Head of caudate nucleus (tissue), 42 donors: Measurements from ENCODE around the gene AXIN1.

Experiments
- DNase-seq, 42 donors: peaks; one replicate each; pipeline versions ENCODE4 v3.0.0 to v3.0.0-alpha.2; 2020 to 2021; ENCODE audit warnings: mixed read lengths in 7 of 42
- intact Hi-C: fragments of 100-400 bp; cut with DNase I; formaldehyde crosslinking; loops from one replicate; pipeline ENCODE4 v1.15.0; 2022

The AXIN1 gene

DNA sequence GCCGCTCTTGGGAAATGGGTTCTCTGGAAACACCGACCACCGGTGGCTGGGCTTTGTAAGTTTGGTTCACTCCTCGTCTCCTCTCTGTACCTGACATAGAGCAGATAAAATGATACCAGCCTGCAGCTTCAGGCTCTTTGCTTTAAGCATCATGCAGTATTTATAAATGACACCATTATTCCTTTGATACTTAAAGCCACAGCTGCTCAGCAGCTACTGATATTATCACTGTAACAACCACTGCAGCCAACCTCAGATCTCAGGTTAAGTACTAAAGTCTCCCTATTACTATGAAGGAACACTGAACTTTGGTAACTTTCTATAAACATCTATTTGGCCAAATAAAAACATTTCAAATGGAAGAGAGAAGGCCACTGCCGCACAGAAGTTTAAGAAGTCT is 34.9 kb downstream of the AXIN1 start:
- DNase-seq, result no peak
- intact Hi-C loops, result no loop called here

DNA sequence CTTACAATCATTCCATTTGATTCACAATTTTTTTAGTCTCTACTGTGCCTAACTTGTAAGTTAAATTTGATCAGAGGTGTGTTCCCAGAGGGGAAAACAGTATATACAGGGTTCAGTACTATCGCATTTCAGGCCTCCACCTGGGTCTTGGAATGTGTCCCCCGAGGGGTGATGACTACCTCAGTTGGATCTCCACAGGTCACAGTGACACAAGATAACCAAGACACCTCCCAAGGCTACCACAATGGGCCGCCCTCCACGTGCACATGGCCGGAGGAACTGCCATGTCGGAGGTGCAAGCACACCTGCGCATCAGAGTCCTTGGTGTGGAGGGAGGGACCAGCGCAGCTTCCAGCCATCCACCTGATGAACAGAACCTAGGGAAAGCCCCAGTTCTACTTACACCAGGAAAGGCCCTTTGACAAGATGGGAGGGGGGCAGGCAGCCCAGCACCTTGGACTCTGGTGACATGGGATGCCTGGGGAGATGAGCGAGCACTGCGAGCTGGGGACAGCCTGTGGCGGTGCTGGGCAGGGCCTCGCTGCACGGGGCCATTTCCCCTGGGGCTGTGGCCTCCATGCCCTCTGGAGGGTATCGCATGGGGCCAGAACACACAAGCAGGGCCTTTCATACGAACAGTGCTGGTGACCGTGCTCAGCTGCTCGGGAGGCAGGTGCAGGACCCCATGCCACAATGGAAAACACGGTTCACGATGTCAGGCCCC is 35.6 kb downstream of the AXIN1 start:
- no peak for DNase-seq
- intact Hi-C loops, result no loop called here

DNA sequence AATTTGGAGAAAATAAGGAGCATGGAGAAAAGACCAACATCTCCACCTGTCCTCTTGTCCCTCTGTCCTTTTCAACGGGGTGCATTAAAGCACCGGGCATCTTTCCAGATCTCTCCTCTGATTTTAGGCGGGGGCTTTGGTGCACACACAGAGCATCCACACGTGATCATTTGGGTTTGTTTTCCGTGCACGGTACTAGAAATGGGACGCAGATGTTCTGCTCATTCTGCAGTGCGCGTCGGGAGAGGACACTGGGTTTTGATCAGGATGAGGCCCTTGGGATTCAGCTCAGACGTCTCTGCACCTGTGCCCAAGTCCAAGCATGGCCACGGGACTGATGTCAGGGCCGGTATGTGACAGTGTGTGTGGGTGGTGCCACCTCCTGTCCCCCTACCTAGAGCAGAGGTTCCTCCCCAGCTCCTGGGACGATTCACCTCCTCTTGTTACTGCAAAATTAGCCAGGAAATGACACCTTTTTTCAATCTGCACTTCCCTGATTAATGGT is 37.7 kb downstream of the AXIN1 start:
- intact Hi-C loops, result no loop called here
- no peak for DNase-seq

DNA sequence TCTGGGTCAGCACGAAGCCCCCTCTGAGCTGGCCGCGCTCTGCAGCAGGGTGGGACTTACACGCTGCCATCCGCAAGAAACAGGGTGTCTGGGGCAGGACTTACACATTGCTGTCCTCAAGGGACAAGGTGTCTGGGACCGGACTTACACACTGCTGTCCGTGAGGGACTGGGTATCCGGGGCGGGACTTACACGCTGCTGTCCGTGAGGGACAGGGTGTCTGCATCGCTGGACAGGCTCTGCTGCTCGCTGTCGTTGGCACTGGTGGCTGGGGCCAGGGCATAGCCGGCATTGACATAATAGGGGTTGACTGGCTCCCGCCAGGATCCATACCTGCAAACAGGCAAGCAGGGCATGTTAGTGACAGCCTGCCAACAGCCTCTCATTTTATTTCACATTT is 38.2 kb downstream of the AXIN1 start:
- no peak for DNase-seq
- intact Hi-C loops, result no loop called here

DNA sequence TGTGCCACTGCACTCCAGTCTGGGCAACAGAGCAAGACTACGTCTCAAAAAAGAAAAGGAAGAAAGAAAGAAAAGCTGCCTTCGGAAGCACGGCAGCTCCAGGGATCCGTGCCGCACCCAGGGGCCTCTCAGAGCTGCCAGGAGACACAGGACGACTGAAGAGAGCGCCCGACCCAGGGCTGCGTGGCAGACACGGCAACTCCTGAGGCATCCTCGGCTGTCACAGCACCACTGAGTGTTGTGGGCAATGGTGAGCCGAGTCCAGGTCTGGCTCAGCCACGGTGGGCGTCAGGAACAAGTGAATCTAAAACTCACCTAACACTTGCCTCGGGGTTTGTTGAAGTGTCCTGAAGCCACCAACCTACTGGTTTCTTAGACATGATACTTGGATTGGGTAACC is 40.8 kb downstream of the AXIN1 start:
- DNase-seq, result no peak
- intact Hi-C loops, result no loop called here

DNA sequence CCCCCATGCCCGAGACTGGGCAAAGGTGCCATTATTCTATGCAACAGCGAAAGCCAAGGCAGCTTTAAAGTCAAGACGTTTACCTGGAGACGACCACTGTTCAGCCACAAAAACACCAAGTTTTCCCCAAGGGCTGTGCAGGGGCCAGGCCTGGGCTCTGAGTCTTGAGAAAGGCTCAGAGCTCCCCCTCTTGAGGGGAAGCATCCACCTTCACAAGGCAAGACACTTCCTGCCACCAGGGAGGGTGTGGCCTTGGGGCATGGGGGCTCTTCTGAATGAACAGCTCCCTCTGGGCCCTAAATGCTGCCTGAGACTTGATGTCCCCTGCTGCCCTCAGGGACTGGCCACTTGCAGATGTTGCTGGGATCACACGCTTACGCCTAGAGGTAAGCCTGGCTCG is 43.0 kb downstream of the AXIN1 start:
- intact Hi-C loops, result no loop called here
- DNase-seq, result no peak

DNA sequence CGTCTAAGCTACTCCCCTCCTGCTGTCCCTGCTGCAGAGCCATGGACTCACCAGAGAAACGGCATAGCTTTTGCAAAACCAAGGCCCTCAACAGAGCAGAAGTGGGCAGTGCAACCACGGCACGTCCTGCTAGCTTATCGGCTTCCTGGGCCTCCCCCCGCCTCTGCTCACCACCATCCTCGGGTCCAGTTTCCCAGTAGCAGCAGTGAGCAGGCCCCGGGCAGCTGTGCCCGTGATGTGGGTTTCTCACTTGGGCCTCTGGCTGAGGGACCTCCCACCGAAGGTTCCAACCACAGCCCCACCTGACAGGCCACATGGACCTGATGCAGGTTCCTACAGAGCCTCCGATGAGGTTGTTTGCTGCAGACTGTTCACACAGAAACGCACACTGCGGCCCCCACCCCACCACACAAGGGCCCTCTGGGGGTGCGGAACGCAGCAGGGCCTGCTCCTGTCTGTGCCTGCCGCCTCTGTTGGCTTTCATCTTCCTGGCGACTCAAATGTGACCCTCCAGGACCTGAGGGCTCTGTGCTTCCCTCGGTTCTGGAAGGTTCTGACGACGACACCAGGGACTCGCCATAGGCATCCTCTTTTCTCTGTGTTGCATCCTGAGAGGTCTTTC is 44.7 kb downstream of the AXIN1 start:
- intact Hi-C loops, result no loop called here
- DNase-seq, result no peak

DNA sequence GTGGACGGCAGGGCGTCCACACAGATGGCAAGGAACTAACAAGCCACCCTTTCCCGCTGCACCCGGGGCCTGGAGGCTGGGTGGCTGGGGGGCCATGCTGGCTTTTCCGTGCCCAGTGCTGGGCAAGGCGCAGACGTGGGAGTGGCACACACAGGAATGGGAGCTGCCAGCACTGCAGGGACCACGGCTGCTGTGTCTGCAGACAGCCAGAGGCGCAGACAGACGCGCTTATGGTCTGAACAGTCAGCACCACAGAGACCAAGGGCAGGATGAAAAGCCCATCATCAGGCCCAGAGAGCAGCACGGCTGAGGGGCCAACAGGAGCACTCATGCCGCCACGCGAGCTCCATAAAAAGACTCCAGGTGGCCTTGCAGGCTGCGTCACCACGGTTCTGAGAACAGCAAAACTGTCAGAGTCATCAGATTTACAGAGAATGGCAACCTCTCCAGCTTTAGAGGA is 45.6 kb downstream of the AXIN1 start:
- intact Hi-C loops, result no loop called here
- DNase-seq, result peak in 1 of 42 donors; percentile 24

DNA sequence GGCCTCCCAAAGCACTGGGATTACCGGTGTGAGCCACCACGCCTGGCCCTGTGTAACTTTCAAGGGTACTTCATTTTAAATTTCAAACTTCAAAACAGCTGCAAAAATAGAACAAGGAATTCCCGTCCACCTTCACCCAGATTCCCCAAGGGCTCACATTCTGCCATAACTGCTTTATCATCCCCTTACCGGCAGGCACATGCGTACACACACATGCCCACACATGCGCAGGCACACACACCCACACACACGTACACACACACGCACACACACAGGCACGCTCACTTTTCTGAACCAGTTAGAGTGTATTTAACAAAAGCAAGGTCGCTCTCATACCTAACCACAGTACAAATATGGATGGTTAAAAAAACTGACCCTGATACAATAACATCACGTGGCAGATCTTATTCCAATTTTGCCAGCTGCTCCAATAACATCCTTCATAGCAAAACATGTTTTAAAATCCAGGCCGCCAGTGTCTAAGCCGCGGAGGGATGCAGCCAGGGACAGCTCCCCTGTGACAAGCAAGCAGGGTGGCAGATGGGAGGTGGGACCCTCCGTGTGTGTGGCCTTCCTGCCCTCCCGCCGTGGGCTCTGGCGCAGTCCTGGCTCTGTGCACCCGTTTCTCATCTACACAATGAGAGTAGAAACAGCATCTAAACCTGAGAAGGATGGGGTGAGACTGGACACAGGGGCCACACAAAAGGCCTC is 46.5 kb downstream of the AXIN1 start:
- intact Hi-C loops, result no loop called here
- DNase-seq, result peak in 41 of 42 donors; percentile 24 to 85 (median 56)

DNA sequence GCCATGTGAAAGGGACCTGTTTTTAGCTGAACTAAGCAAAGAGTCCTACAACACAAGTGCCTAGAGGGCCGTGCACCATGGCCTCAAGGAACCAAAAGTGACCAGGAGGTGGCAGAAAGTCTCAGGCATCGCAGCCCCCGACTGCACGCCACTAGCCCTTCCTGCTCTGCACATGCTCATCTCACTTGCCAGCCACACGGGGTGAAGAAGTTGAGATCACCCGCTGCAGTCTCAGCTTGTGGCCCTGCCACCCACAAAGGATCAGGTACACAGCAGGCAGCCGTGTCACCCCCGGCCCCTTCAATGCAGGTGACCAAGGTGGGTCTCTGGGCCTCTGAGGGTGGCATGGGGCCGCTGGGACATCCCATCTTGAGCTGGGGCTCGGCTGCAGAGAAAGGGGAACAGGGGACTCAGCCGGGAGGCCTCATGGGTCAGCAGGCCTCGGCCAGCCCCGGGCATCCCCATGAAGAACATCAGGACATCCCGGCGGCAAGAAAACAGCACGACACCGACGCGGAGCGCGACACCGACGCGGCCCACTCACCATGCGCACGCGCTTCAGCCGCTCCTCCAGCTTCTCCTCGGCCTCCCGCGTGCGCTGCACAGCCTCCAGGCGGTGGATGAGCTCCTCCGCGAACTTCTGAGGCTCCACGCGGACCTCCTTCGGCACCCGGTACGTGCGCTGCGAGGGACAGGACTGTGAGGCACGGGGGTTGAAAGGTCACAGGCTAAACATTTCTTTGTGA is 48.6 kb downstream of the AXIN1 start:
- intact Hi-C loops, result no loop called here
- DNase-seq, result no peak

DNA sequence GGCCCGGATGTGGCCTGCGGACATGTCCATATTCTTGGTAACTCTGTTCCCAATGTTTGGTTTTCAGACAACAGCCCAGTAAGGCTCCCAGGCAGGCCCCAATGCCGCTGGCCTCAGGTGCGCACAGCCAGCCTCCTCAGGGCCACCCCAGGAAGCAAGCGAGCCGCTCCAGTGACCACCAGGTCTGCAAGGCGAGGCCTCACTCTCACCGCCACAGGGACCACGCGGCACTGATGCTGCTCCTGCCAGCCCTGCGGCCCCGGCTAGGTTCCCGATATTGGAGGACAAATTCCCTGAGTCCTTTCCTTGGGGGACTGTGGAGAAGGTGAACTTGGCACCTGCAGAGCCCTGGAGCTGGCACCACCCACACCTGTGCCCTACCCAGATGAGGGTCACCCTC is 50.6 kb downstream of the AXIN1 start:
- DNase-seq, result no peak

DNA sequence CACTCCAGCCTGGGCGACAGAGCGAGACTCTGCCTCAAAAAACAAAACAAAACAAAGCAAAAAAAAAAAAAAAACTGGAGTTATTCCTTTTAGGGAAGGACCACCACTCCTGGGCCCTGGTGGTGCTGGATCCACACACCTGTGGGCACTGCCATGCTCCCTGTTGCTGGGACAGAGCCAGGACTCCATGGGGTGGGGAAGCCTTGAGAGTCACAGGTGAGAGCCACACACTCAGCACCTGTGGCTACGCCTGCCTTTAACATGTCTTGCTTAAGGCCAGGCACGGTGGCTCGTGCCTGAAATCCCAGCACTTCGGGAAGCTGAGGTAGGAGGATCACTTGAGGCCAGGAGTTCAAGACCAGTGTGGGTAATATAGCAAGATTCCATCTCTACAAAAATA is 51.3 kb downstream of the AXIN1 start:
- DNase-seq, result no peak
- intact Hi-C loops, result no loop called here

More for the DNA sequence above, 50.6 kb downstream of the AXIN1 start:
- intact Hi-C loops, result no loop called here

DNA sequence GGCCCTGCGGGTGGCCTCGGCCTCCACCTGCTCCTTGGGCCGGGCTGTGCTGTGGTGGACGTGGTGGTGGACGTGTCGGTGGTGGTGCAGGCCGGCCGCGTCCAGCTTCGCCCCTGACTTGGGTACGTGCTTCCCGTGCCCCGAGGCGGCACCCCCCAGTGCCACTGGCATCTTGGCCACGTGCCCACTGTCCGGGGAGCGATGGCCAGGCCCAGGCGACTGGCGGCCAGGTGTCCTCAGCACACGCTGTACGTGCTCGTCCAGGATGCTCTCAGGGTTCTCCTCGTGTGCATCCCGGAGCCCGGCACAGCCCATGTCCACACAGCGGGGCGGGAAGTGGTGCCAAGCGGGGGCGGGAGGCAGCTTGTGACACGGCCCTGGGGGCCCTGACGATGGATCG is 54.7 kb downstream of the AXIN1 start:
- intact Hi-C loops, result no loop called here
- no peak for DNase-seq

DNA sequence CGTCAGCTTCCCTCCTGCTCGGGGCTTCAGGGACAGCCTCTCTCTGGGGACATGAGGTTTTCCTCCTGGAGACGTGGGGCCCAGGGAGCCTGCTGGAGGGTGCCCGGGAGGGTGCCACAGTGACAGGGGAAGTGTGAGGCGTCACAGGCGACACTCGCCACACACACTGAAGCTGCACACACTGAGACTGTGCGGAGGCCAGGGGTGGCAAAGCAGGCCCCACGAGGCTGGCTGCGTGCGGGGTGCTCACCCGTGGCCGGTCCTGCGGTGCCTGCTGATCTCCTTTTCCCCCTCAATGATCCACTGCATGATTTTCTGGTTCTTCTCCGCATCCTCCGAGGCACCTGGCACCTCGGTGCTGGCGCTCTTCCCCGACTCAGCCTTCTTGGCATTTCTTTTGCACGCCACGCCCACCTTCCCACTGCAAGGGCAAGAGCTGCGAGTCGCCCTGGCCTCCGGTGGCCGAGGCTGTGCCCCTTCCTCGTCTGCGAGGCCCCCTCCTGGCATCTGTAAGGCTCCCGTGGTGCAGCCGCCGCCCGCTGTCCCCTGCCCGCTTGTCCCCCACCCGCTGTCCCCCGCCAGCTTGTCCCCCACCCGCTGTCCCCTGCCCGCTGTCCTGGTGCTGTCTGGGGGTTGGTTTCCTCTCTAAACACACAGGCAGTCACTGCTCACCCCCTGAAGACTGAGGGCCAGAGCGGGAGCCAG is 55.6 kb downstream of the AXIN1 start:
- intact Hi-C loops, result no loop called here
- DNase-seq, result no peak

DNA sequence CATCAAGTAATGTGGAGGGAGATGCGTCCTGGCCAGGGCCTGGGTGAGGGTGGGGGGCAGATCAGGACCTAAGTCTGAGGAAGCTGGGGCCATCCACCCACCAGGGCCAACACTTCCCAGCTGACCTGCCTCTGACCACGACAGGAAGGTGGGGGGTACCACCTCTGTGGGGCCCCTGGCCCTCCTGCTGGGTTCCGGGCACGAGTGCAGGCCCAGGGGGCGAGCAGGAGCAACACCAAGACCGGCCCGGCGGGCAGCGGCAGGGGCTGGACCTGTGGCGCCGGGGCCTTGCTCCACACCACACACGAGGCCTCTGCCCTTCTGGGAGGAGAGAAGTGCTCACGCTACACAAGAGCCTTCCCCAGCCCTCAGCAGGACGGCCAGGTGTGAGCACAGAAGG is 56.2 kb downstream of the AXIN1 start:
- intact Hi-C loops, result no loop called here
- no peak for DNase-seq

DNA sequence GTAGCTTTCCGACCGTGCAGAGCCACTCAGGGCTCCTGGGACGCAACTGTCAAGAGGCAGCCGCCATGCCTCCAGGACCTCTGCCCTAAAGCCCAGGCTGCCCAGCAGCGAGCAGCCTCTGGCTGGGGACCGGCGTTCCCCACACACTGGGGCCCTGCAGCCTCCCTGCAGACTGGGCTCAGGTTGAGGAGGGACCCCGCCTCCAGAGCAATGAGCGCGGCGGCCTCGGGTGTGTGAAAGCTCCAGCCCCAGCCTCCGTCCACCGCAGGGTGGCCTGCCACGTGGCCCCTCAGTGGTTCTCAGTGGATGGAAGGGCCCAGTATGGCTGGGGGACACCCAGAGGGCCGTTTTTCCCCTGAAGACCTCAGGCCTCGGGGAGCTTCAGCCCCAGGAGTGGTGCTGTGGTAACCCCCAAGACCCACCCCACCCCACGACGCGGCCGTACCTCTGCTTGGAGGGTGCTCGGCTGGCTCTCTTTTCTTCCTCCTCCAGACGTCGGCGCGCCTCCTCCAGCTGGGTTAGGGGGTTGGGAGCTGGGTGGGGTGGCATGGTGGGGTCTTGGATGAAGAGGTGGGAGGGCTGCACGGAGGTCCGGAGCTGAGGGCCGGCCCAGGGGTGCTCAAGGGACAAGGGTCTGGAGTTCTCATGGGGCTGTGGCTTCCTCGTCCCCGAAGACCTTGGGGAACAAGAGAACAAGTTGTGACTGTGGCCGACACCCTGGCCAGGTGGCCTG is 59.3 kb downstream of the AXIN1 start:
- intact Hi-C loops, result no loop called here
- DNase-seq, result no peak

DNA sequence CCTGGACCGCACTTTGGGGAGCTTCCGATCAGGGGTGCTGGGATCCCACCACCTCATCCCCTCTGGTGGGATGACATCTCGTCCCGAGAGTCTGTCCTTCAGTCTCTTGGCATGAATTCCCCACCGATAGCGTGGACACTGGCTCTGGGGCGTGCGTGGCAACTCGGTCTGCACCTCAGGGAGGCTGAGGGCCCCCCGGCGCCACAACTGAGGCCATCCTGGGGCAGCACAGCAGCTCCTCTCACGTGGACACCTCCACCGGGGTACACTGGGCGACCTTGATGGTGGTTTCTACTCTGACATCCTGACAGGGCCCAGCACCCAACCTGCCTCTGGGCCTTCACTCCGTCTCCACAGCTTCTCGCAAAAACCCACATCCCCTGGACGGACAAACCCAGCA is 61.0 kb downstream of the AXIN1 start:
- no peak for DNase-seq
- intact Hi-C loops, result no loop called here

DNA sequence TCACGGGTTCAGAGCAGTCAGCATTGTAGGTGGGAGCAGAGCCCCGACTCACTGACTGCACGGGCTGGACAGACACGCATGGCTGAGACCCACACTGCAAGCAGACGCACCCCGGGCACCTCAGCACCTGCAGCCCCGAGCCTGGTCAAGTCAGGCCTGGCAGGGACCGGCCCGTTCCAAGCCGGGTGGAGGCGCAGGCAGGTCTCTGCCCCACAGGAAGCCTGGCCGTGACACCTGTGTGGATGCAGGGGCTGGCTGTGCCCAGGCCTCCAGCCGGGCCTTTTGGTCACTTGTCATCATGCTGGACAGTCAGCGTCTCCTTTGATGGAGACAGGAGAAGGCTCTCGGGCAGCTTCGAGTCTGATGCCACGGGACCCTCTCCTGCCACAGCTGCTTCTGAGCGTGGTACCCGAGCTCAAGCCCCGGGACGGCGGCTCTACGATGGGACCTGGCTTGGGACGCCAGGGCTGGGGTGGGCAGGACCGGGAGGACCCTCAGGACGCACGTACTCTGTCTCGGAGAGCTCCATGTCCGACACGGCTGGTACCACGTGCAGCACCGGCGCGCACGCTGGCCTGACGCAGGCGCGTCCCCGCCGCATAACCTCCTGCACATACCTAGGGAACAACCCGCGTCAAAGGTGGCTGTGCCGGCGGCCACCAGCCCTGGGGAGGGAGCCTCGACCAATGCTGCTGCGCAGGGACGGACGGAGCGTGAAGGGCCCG is 61.7 kb downstream of the AXIN1 start:
- no peak for DNase-seq
- intact Hi-C loops, result no loop called here
